ENCODE measurements around the gene SLAMF1. TPM values are rescaled to one million over a fixed set of nuclear protein-coding genes. Genes with fewer than 3 reads are reported as not detected.

Gene SLAMF1
- total and polyA plus RNA-seq, 2 experiments from 2014 or later, result not detected

DNA sequence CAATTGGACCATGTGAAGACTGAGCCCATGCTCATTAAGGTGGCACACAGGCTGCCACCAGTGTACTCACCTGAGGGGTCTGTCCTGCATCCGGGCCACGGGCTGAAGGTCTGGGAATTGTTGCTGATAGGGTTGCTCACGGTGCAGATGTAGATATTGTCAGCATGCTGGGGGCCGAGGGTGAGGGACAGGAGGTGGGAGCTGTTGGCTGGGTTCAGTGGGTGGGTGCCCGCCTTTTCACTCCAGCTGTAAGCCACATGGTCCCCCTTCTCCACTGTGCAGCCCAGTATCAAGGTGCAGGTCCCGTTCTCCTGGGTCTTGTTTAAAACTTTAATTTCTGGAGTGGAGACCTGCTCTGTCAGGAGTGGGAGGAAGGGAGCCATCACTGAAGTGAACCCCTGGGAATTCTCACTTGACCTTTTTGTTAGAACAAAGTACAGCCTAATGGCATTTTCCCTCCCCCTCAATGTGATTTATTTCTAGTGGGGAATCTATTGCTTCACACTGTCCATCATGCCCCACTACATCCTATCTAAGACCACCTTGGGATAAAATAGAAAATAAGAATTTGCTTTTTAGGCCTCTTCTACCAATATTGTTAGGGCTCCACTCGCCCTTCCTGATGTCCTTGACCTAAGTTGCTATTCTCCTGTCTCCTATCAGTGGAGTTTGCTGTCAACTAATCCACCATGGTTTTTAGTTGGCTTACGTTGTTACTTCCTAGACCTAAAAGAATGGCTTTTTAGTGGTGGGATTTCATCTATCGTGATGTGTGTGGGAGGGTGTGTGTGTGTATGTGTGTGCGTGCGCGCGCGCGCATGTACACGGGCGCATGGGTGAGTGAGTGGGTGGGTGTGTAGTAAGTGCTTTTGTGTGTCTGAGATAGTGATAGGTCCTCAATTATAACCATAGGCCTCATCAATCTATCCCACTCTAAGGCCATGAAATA, 12.0 kb downstream of the SLAMF1 start:
- Mint-ChIP-seq H3K4me1 (peaks cover 20% of the 10 kb centered on the region), H3K4me3 (no peak overlapping the region), H3K9me3 (no peaks in the 10 kb centered on the region), H3K27ac (no peak overlapping the region), H3K27me3 (ENCODE audit: insufficient read depth, low read depth, poor library complexity) (peaks cover 4% of the 10 kb centered on the region), H3K36me3 (ENCODE audit: low read depth) (no peaks in the 10 kb centered on the region)
- H3K27me3 ChIP-seq (ENCODE audit: insufficient read depth), result no peaks in the 10 kb centered on the region
- H2AFZ ChIP-seq, result no peak overlapping the region
- H3K36me3 ChIP-seq (ENCODE audit: insufficient read depth), result no peaks in the 10 kb centered on the region
- H3K27ac ChIP-seq (ENCODE audit: low read depth), result no peak overlapping the region
- no peaks in the 10 kb centered on the region for H3K79me2 ChIP-seq (replicated peaks; ENCODE audit: insufficient read depth)
- H3K4me3 ChIP-seq, result no peak overlapping the region
- ATAC-seq, result no peak
- peaks cover 9% of the 10 kb centered on the region for H3K4me1 ChIP-seq (ENCODE audit: insufficient read depth)
- H3K4me2 ChIP-seq, result no peak overlapping the region
- TF ChIP-seq CREB1 (CRISPR knock-in tag; IDR thresholded peaks at IDR 0.05; ENCODE audit: low read depth), result no peak
- TF ChIP-seq NANOG (IDR thresholded peaks at IDR 0.05; ENCODE audit: borderline replicate concordance), result no peak
- no peak for TF ChIP-seq STAT1 (IDR thresholded peaks at IDR 0.05; ENCODE audit: unreplicated experiment)
- TF ChIP-seq REST (IDR thresholded peaks at IDR 0.05; ENCODE audit: unreplicated experiment), result no peak
- no peak for TF ChIP-seq EZH2phosphoT487 (IDR thresholded peaks at IDR 0.05; ENCODE audit: unreplicated experiment)
- no peak for TF ChIP-seq JUNB (IDR thresholded peaks at IDR 0.05; ENCODE audit: unreplicated experiment)
- TF ChIP-seq ZNF462 (CRISPR knock-in tag; IDR thresholded peaks at IDR 0.05), result no peak
- TF ChIP-seq EZH2 (IDR thresholded peaks at IDR 0.05; ENCODE audit: low read depth, unreplicated experiment), result no peak
- no peak for TF ChIP-seq POLR2AphosphoS5 (IDR thresholded peaks at IDR 0.05; ENCODE audit: low read depth)
- TF ChIP-seq, protein P1, sequence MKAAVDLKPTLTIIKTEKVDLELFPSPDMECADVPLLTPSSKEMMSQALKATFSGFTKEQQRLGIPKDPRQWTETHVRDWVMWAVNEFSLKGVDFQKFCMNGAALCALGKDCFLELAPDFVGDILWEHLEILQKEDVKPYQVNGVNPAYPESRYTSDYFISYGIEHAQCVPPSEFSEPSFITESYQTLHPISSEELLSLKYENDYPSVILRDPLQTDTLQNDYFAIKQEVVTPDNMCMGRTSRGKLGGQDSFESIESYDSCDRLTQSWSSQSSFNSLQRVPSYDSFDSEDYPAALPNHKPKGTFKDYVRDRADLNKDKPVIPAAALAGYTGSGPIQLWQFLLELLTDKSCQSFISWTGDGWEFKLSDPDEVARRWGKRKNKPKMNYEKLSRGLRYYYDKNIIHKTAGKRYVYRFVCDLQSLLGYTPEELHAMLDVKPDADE (IDR thresholded peaks at IDR 0.05), result no peak
- no peak for TF ChIP-seq CTCF (conservative IDR thresholded peaks at IDR 0.05; ENCODE audit: low read depth in 2 of 2)
- no peak for TF ChIP-seq ZNF331 (CRISPR knock-in tag; IDR thresholded peaks at IDR 0.05; ENCODE audit: low read depth)
- no peak for TF ChIP-seq ZNF114 (CRISPR knock-in tag; IDR thresholded peaks at IDR 0.05)
- DNase-seq (ENCODE audit: low spot score), result no peak
- no peaks in the 10 kb centered on the region for H3F3A ChIP-seq (replicated peaks; ENCODE audit: low read depth)
- peaks cover 13% of the 10 kb centered on the region; the same call in 1 of the 2 replicates for H3K9me2 ChIP-seq (ENCODE audit: insufficient read depth)
- H4K20me1 ChIP-seq (replicated peaks; ENCODE audit: insufficient read depth), result no peaks in the 10 kb centered on the region

Measured in GM23338 (cell line).